H1 (cell line): Measurements from ENCODE around the gene ANKRD36. TPM values are rescaled to one million over a fixed set of nuclear protein-coding genes. Genes with fewer than 3 reads are reported as not detected.
A peak's percentile ranks its signal among the peaks of the same experiment; 100 is the strongest.
"Not testable (repeated sequence)": the region's sequence is repeated elsewhere in the genome, so short reads cannot be mapped to it uniquely, and the experiment has no call there.

Experiments
- CTCF ChIA-PET: fragments of 300-600 bp; sonication (Branson Sonifier 250); formaldehyde crosslinking; loops from one replicate; lab custom pipeline; 2021; ENCODE audit not compliant: partially characterized antibody; lab: Charles Lee
- POLR2A ChIA-PET: fragments of 300-600 bp; sonication (Branson Sonifier 250); formaldehyde crosslinking; loops from one replicate; lab custom pipeline; 2021; ENCODE audit warnings: inconsistent platforms; ENCODE audit not compliant: partially characterized antibody; lab: Charles Lee
- DNase-seq, 2 experiments: peaks; one replicate each; pipeline versions ENCODE4 v3.0.0 to v3.0.0-alpha.2; 2010 to 2022; ENCODE audit warnings: low spot score in 2 of 2, low read depth in 1 of 2, mixed read lengths in 1 of 2
- FAIRE-seq: peaks from 2 replicates; lab custom pipeline; 2011; peaks lifted over from hg19 to GRCh38; lab: Jason Lieb, UNC
- H2AFZ ChIP-seq: 2 replicates; pipeline ENCODE4 v1.8.1; 2012; ENCODE audit warnings: low read length, inconsistent platforms
- H2AK5ac ChIP-seq: 2 replicates; pipeline ENCODE4 v1.6.1; 2013; ENCODE audit warnings: low read depth, low read length
- H2BK120ac ChIP-seq: replicated peaks from 2 replicates; pipeline ENCODE3; 2013; ENCODE audit warnings: low read depth, low read length, inconsistent platforms
- H2BK12ac ChIP-seq: 2 replicates; pipeline ENCODE4 v1.6.1; 2013; ENCODE audit warnings: low read depth, low read length
- H2BK15ac ChIP-seq: 2 replicates; pipeline ENCODE4 v1.6.1; 2013; ENCODE audit warnings: low read length
- H2BK20ac ChIP-seq: 2 replicates; pipeline ENCODE4 v1.6.1; 2013; ENCODE audit warnings: low read length
- H2BK5ac ChIP-seq: 2 replicates; pipeline ENCODE4 v1.6.1; 2013; ENCODE audit warnings: low read depth, low read length
- H3K14ac ChIP-seq: 2 replicates; pipeline ENCODE4 v1.6.1; 2013; ENCODE audit warnings: inconsistent platforms; ENCODE audit not compliant: insufficient read length
- H3K18ac ChIP-seq: 2 replicates; pipeline ENCODE4 v1.6.1; 2013; ENCODE audit warnings: low read length; ENCODE audit errors: extremely low read depth
- H3K23ac ChIP-seq: 2 replicates; pipeline ENCODE4 v1.6.1; 2013; ENCODE audit warnings: inconsistent platforms; ENCODE audit not compliant: insufficient read length
- H3K23me2 ChIP-seq: 2 replicates; pipeline ENCODE4 v1.6.1; 2013; ENCODE audit warnings: low read depth, low read length
- H3K27ac ChIP-seq: 2 replicates; pipeline ENCODE4 v1.6.1; 2011; ENCODE audit warnings: low read depth, low read length, inconsistent platforms
- H3K27me3 ChIP-seq, 4 experiments: replicated peaks in 1 of 4; 1 replicate in 1 of 4; 2 replicates in 3 of 4; pipeline versions ENCODE4 v1.6.1 to v1.8.1; 2011 to 2013; ENCODE audit warnings: low read length in 3 of 4, mild to moderate bottlenecking in 3 of 4, inconsistent platforms in 2 of 4, mixed read lengths in 2 of 4, moderate library complexity in 1 of 4; ENCODE audit not compliant: control insufficient read depth in 3 of 4, insufficient read depth in 3 of 4; ENCODE audit errors: extremely low read depth in 1 of 4
- H3K36me3 ChIP-seq, 4 experiments: 2 replicates each; pipeline versions ENCODE4 v1.6.1 to v1.8.1; 2011 to 2013; ENCODE audit warnings: mild to moderate bottlenecking in 4 of 4, low read length in 3 of 4, moderate library complexity in 2 of 4, control low read depth in 1 of 4, inconsistent platforms in 1 of 4; ENCODE audit not compliant: insufficient read depth in 4 of 4, control insufficient read depth in 2 of 4
- H3K4ac ChIP-seq: replicated peaks from 2 replicates; pipeline ENCODE3; 2013; ENCODE audit warnings: low read length, low read depth, mixed read lengths, inconsistent platforms; ENCODE audit not compliant: insufficient read length
- H3K4me1 ChIP-seq, 4 experiments: replicated peaks in 1 of 4; 1 replicate in 1 of 4; 2 replicates in 3 of 4; pipeline versions ENCODE4 v1.6.1 to v1.8.1; 2011 to 2013; ENCODE audit warnings: low read length in 3 of 4, inconsistent platforms in 2 of 4, mixed read lengths in 1 of 4; ENCODE audit not compliant: insufficient read depth in 4 of 4, control insufficient read depth in 3 of 4
- H3K4me2 ChIP-seq, 2 experiments: 2 replicates each; pipeline versions ENCODE4 v1.6.1 to v1.8.1; 2011 to 2013; ENCODE audit warnings: low read depth in 2 of 2, low read length in 2 of 2, control low read depth in 1 of 2, inconsistent platforms in 1 of 2, mild to moderate bottlenecking in 1 of 2; ENCODE audit not compliant: insufficient read depth in 1 of 2
- H3K4me3 ChIP-seq, 4 experiments: fragments of 200-600, 300-600 bp in 1 of 4; sonication (generic), shearing (Covaris generic), sonication (Bioruptor Twin) in 1 of 4; 2 replicates each; pipeline versions ENCODE4 v1.5.1 to v1.8.1; 2011 to 2016; ENCODE audit warnings: low read length in 4 of 4, low read depth in 3 of 4, control low read depth in 2 of 4, inconsistent platforms in 2 of 4, mild to moderate bottlenecking in 2 of 4, mixed read lengths in 1 of 4, moderate library complexity in 1 of 4; ENCODE audit not compliant: insufficient read depth in 2 of 4; ENCODE audit errors: extremely low read depth in 1 of 4
- H3K56ac ChIP-seq: replicated peaks from 2 replicates; pipeline ENCODE3; 2013; ENCODE audit warnings: low read depth, mild to moderate bottlenecking, mixed read lengths, low read length, inconsistent platforms; ENCODE audit not compliant: insufficient read length
- H3K79me1 ChIP-seq: 2 replicates; pipeline ENCODE4 v1.6.1; 2013; ENCODE audit warnings: low read depth, low read length, control low read depth
- H3K79me2 ChIP-seq, 2 experiments: 2 replicates each; pipeline versions ENCODE4 v1.6.1 to v1.8.1; 2012 to 2013; ENCODE audit warnings: low read length in 2 of 2, mild to moderate bottlenecking in 2 of 2, inconsistent platforms in 1 of 2; ENCODE audit not compliant: insufficient read depth in 2 of 2, control insufficient read depth in 1 of 2
- H3K9ac ChIP-seq, 4 experiments: replicated peaks in 1 of 4; 1 replicate in 1 of 4; 2 replicates in 3 of 4; pipeline versions ENCODE4 v1.6.1 to v1.8.1; 2011 to 2013; ENCODE audit warnings: low read depth in 3 of 4, low read length in 3 of 4, control low read depth in 2 of 4, mild to moderate bottlenecking in 2 of 4, moderate library complexity in 2 of 4, inconsistent platforms in 1 of 4; ENCODE audit errors: extremely low read depth in 1 of 4
- H3K9me3 ChIP-seq, 2 experiments: 2 replicates each; pipeline versions ENCODE4 v1.6.1 to v1.8.1; 2012 to 2013; ENCODE audit warnings: mild to moderate bottlenecking in 2 of 2, moderate library complexity in 2 of 2, control low read depth in 1 of 2, inconsistent platforms in 1 of 2, low read depth in 1 of 2, low read length in 1 of 2, mixed read lengths in 1 of 2; ENCODE audit not compliant: insufficient read depth in 2 of 2
- H4K20me1 ChIP-seq, 2 experiments: replicated peaks in 1 of 2; 2 replicates each; pipeline versions ENCODE3 to v1.8.1; 2011 to 2013; ENCODE audit warnings: inconsistent platforms in 2 of 2, low read length in 2 of 2, mild to moderate bottlenecking in 1 of 2; ENCODE audit not compliant: insufficient read depth in 2 of 2, control insufficient read depth in 1 of 2
- H4K5ac ChIP-seq: 2 replicates; pipeline ENCODE4 v1.6.1; 2013; ENCODE audit warnings: low read length, low read depth, mixed read lengths, inconsistent platforms; ENCODE audit not compliant: insufficient read length
- H4K8ac ChIP-seq: 2 replicates; pipeline ENCODE4 v1.8.0; 2013; ENCODE audit warnings: mild to moderate bottlenecking, moderate library complexity, low read length, inconsistent platforms; ENCODE audit not compliant: insufficient read depth; ENCODE audit errors: extremely low read depth
- H4K91ac ChIP-seq: replicated peaks from 2 replicates; pipeline ENCODE3; 2013; ENCODE audit warnings: low read length, mixed read lengths, inconsistent platforms; ENCODE audit not compliant: insufficient read length
- WGBS, 2 experiments: shearing (Covaris generic) in 1 of 2; methylation state at CpG; one replicate each; pipeline versions ENCODE4 v1.1.6 to v1.1.7; 2013 to 2015; ENCODE audit warnings: low lambda C conversion rate in 2 of 2, mixed read lengths in 2 of 2, inconsistent platforms in 1 of 2, low coverage in 1 of 2, missing lambda C conversion rate in 1 of 2; ENCODE audit not compliant: insufficient replicate concordance in 2 of 2, insufficient coverage in 1 of 2, insufficient read length in 1 of 2; ENCODE audit errors: extremely low coverage in 1 of 2, missing lambda C conversion rate in 1 of 2; 5-methylcytosine and 5-hydroxymethylcytosine counted together
- polyA plus RNA-seq, 7 experiments: library from polyadenylated mRNA; depleted of rRNA in 3 of 7; stranded (reverse) in 5 of 7; unstranded in 2 of 7; fragments of >200 nt in 5 of 7; fragments of 200-250 nt in 2 of 7; gene quantifications; 1 replicate in 5 of 7; 2 replicates in 1 of 7; 4 replicates in 1 of 7; pipeline versions ENCODE4 v1.2.1 to v1.2.3, GENCODE V29; 2011 to 2013; ENCODE audit warnings: missing spikeins in 2 of 7, mixed read lengths in 2 of 7
- total RNA-seq: library from RNA; stranded (reverse); fragmentation: NEBNext Ultra II Directional; extraction: Animal tissue kit (Norgen Biotek cat#: 25700); gene quantifications from 2 replicates; pipeline ENCODE4 v1.2.1, GENCODE V29; 2021

Gene ANKRD36
- total and polyA plus RNA-seq, 2 of the 8 experiments (the other 6 are each of a cell fraction or from before 2014, with no cell fraction given), result 2.7 to 12.3 TPM

- H3K9me3 ChIP-seq, H2AK5ac ChIP-seq, FAIRE-seq, CTCF ChIA-PET, H4K5ac ChIP-seq, H3K79me2 ChIP-seq, H3K14ac ChIP-seq, H2BK20ac ChIP-seq, H2BK5ac ChIP-seq, H3K23ac ChIP-seq, H3K9ac ChIP-seq, H3K4ac ChIP-seq, H3K23me2 ChIP-seq, H3K27ac ChIP-seq, H3K79me1 ChIP-seq, H2BK15ac ChIP-seq, H3K36me3 ChIP-seq, DNase-seq, H3K27me3 ChIP-seq, H4K91ac ChIP-seq, H2AFZ ChIP-seq, H3K18ac ChIP-seq, H4K20me1 ChIP-seq, POLR2A ChIA-PET, H3K4me1 ChIP-seq, H3K56ac ChIP-seq, H2BK12ac ChIP-seq, H2BK120ac ChIP-seq, H4K8ac ChIP-seq: not testable (repeated sequence)
- Histone ChIP-seq H3K4me2 (peak overlapping the region; percentile 45 to 57), H3K4me3 (peak overlapping the region in 3 of 4 experiments; percentile 12 to 56 (median 12); a peak in 3 of 8 replicates)
- WGBS, 2 experiments, result 35% methylated on average over 4 of the region's 33 CpGs; no CpG with 5 or more reads in 1 of the 2 experiments
Observed at GRCh38 chr2:97093983-97094771, 18.8 kb upstream of the ANKRD36 start.
